PFSK-1 (cell line): ENCODE results near the gene GCNT1.

Experiments used
- SIN3A ChIP-seq: IDR thresholded peaks from 2 replicates; pipeline ENCODE4 v1.6.1; 2012; ENCODE audit warnings: mild to moderate bottlenecking, low read length, moderate library complexity, borderline replicate concordance; ENCODE audit not compliant: insufficient read depth
- TAF1 ChIP-seq: IDR thresholded peaks from 2 replicates; pipeline ENCODE4 v1.6.1; 2012; ENCODE audit warnings: low read length, control low read depth, borderline replicate concordance; ENCODE audit not compliant: insufficient read depth
- TF ChIP-seq, protein P1 (sequence below), 2 experiments: IDR thresholded peaks; 2 replicates each; pipeline versions ENCODE4 v1.6.1 to v1.8.0; 2011 to 2012; ENCODE audit warnings: low read depth in 2 of 2, low read length in 2 of 2, control low read depth in 1 of 2, inconsistent platforms in 1 of 2, mild to moderate bottlenecking in 1 of 2, moderate library complexity in 1 of 2; ENCODE audit not compliant: insufficient read depth in 1 of 2

DNA sequence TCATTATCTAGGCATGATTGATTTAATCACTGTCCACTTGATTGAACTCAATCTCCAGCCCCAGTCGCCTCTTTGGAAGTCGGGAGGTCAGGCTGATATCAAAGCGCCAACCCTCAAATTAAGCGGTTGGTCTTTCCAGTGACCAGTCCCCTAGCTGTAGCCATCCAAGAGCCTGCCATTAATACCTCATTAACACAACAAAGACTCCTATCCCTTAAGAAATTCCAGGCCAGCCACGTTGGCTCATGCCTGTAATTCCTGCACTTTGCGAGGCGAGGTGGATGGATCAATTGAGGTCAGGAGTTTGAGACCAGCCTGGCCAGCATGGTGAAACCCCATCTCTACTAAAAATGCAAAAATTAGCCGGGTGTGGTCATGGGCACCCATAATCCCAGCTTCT is 27.4 kb upstream of the GCNT1 start:
- TF ChIP-seq SIN3A: no peak
- no peak for TF ChIP-seq TAF1
- TF ChIP-seq, protein P1, sequence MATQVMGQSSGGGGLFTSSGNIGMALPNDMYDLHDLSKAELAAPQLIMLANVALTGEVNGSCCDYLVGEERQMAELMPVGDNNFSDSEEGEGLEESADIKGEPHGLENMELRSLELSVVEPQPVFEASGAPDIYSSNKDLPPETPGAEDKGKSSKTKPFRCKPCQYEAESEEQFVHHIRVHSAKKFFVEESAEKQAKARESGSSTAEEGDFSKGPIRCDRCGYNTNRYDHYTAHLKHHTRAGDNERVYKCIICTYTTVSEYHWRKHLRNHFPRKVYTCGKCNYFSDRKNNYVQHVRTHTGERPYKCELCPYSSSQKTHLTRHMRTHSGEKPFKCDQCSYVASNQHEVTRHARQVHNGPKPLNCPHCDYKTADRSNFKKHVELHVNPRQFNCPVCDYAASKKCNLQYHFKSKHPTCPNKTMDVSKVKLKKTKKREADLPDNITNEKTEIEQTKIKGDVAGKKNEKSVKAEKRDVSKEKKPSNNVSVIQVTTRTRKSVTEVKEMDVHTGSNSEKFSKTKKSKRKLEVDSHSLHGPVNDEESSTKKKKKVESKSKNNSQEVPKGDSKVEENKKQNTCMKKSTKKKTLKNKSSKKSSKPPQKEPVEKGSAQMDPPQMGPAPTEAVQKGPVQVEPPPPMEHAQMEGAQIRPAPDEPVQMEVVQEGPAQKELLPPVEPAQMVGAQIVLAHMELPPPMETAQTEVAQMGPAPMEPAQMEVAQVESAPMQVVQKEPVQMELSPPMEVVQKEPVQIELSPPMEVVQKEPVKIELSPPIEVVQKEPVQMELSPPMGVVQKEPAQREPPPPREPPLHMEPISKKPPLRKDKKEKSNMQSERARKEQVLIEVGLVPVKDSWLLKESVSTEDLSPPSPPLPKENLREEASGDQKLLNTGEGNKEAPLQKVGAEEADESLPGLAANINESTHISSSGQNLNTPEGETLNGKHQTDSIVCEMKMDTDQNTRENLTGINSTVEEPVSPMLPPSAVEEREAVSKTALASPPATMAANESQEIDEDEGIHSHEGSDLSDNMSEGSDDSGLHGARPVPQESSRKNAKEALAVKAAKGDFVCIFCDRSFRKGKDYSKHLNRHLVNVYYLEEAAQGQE (IDR thresholded peaks at IDR 0.05; ENCODE audit: insufficient read depth in 1 of 2, low read depth in 2 of 2, low read length in 2 of 2): no peak
